Measurements from ENCODE around the gene SLC12A5.

Gene SLC12A5

GRCh38 chr20:46101957-46102356 is 72.9 kb downstream of the SLC12A5 start:
- no peak for DNase-seq (ENCODE audit: low spot score)
- H3K27ac ChIP-seq: no peak overlapping the region
- CTCF ChIA-PET: interaction anchor here (0.6 kb wide), 1 partner anchor 578 kb away, joined by 3 read pairs; no protein-coding TSS in a partner anchor
- POLR2A ChIA-PET (ENCODE audit: low non-redundant PET): no interaction called here
- no peak for TF ChIP-seq CTCF (conservative IDR thresholded peaks at IDR 0.05; ENCODE audit: low read depth)

- TF ChIP-seq CTCF (conservative IDR thresholded peaks at IDR 0.05; ENCODE audit: low read depth): no peak
- ChIA-PET POLR2A (ENCODE audit: low non-redundant PET) (no interaction called here), CTCF (no interaction called here)
- no peak overlapping the region for H3K27ac ChIP-seq
- no peak for DNase-seq (ENCODE audit: low spot score)
These were observed 73.9 kb downstream of the SLC12A5 start for GRCh38 chr20:46102940-46103339.

GRCh38 chr20:46104262-46104661 is 75.2 kb downstream of the SLC12A5 start:
- ChIA-PET CTCF (no interaction called here), POLR2A (ENCODE audit: low non-redundant PET) (interaction anchor here (0.5 kb wide), 1 partner anchor 260 kb away, joined by 3 read pairs; no protein-coding TSS in a partner anchor)
- no peak for DNase-seq (ENCODE audit: low spot score)
- no peak for TF ChIP-seq CTCF (conservative IDR thresholded peaks at IDR 0.05; ENCODE audit: low read depth)
- no peak overlapping the region for H3K27ac ChIP-seq

GRCh38 chr20:46107061-46107460 is 78.0 kb downstream of the SLC12A5 start:
- no peak for TF ChIP-seq CTCF (conservative IDR thresholded peaks at IDR 0.05; ENCODE audit: low read depth)
- H3K27ac ChIP-seq: no peak overlapping the region
- ChIA-PET CTCF (interaction anchor here (0.7 to 1.3 kb wide), 4 partner anchors 93 to 342 kb away, joined by 4 to 5 read pairs (median 4); no protein-coding TSS in a partner anchor), POLR2A (ENCODE audit: low non-redundant PET) (no interaction called here)
- no peak for DNase-seq (ENCODE audit: low spot score)

- DNase-seq (ENCODE audit: low spot score): no peak
- POLR2A ChIA-PET (ENCODE audit: low non-redundant PET): no interaction called here
- CTCF ChIA-PET: interaction anchor here (1.2 kb wide), 1 partner anchor 341 kb away, joined by 5 read pairs; no protein-coding TSS in a partner anchor
- no peak overlapping the region for H3K27ac ChIP-seq
- TF ChIP-seq CTCF (conservative IDR thresholded peaks at IDR 0.05; ENCODE audit: low read depth): no peak
These were observed 79.4 kb downstream of the SLC12A5 start for GRCh38 chr20:46108435-46108841.

- POLR2A ChIA-PET (ENCODE audit: low non-redundant PET): no interaction called here
These were observed 80.0 kb downstream of the SLC12A5 start for GRCh38 chr20:46108976-46109375.

More at GRCh38 chr20:46108976-46109375, 80.0 kb downstream of the SLC12A5 start:
- H3K27ac ChIP-seq: no peak overlapping the region
- TF ChIP-seq CTCF (conservative IDR thresholded peaks at IDR 0.05; ENCODE audit: low read depth): no peak
- no peak for DNase-seq (ENCODE audit: low spot score)
- CTCF ChIA-PET: no interaction called here

Data from RWPE1 (cell line).